C4-2B (cell line): ENCODE results near the gene HACD2.

Experiments
- H3K27ac ChIP-seq: fragments of 450-650 bp; 2 replicates; pipeline ENCODE4 v1.5.1; 2017
- ZFX ChIP-seq: fragments of 450-650 bp; IDR thresholded peaks from 2 replicates; pipeline ENCODE4 v1.6.1; 2017
- TF ChIP-seq, protein P1 (sequence below): fragments of 450-650 bp; conservative IDR thresholded peaks from 2 replicates; pipeline ENCODE4 v1.5.1; 2017; ENCODE audit warnings: mild to moderate bottlenecking

The HACD2 gene

DNA sequence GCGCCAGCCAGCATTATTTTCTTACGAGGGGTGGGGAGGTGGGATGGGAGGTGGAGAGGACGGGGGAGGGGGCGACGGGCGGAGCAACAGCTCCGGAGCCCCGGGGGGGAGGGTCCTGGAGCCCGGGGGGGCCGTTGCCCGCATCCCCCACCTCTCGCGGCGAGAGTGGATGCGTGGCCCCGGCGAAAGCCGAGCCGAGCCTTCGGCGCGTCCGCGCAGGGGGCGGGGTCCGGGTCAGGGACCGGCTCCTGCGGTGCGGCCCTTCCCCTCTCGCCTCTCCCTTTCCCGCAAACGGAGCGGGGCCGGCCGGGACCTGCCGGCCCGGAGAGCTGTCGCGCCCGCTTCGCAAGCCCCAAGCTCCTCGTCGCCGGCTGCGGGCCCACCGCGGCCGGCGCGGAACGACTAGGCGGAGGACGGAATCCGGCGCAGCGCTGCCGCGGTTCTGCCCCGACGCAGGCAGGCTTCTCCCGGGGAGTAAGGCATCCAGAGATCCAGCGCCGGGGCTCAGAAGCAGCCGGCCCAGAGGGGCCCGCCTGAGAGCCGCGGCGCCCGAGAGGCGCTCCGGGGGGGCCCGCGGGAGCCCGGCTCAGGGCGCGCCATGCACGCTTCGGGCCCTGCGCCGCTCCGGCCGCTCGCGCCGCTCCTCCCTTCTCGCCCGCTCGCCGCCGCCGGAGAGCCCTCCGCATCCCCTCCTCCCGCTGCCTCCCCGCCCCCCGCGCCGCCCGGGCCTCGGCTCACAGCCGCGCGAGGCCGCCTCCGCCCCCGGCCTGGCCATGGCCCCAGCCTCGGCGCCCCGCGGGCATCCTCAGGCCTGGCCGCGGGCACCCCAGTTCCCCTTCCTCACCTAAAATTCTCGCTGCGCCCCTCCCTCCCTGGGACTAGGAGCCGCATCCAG, 135.5 kb downstream of the HACD2 start:
- TF ChIP-seq, protein P1, sequence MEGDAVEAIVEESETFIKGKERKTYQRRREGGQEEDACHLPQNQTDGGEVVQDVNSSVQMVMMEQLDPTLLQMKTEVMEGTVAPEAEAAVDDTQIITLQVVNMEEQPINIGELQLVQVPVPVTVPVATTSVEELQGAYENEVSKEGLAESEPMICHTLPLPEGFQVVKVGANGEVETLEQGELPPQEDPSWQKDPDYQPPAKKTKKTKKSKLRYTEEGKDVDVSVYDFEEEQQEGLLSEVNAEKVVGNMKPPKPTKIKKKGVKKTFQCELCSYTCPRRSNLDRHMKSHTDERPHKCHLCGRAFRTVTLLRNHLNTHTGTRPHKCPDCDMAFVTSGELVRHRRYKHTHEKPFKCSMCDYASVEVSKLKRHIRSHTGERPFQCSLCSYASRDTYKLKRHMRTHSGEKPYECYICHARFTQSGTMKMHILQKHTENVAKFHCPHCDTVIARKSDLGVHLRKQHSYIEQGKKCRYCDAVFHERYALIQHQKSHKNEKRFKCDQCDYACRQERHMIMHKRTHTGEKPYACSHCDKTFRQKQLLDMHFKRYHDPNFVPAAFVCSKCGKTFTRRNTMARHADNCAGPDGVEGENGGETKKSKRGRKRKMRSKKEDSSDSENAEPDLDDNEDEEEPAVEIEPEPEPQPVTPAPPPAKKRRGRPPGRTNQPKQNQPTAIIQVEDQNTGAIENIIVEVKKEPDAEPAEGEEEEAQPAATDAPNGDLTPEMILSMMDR = no peak
- TF ChIP-seq ZFX = no peak
- H3K27ac ChIP-seq = no peak overlapping the region

- H3K27ac ChIP-seq = no peak within 1 kb of the TSS
- no peak for TF ChIP-seq ZFX
- TF ChIP-seq, protein P1 = no peak
These were observed 136.2 kb downstream of the HACD2 start, which contains the start of gene ADCY5 for GRCh38 chr3:123448536-123449101. Gene ADCY5 (minus strand): TSS chr3:123449090. CDS start chr3:123448545, 545 bp downstream.

DNA sequence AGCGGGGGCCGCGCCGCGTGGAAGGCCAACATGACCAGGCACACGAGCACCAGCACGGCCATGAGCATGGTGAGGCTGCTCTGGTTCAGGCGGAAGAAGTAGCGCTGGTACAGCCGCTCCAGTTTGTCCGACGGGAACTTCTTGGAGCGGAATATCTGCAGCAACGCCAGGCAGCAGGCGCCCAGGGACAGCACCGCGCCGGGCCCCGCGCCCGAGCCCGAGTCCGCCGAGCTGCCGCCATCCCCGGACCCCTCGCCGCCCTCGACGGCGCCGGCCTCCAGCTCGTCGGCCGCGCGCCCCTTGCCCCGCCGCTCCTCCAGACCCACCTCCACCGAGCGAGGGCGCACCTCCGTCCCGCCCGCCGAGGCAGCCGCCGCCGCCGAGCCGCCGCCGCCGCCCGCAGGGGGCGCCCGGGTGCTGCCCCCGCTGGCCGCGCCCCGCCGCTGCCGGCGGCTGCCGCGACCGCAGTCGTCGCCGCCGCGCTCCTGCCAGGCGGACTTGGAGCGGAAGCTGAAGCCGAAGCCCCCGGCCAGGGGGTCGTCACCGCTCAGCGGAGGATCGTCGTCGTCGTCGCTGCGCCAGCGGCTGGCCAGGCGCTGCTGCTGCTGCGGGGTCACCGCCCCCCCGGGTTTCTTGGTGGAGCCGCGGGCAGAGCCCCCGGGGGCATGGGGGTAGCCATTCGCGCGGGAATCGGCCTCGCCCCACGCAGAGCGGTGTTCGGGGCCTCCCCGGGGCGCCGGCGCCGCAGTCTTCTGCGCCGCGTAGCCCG, 136.9 kb downstream of the HACD2 start:
- no peak for TF ChIP-seq ZFX
- TF ChIP-seq, protein P1 = no peak
- H3K27ac ChIP-seq = no peak overlapping the region

DNA sequence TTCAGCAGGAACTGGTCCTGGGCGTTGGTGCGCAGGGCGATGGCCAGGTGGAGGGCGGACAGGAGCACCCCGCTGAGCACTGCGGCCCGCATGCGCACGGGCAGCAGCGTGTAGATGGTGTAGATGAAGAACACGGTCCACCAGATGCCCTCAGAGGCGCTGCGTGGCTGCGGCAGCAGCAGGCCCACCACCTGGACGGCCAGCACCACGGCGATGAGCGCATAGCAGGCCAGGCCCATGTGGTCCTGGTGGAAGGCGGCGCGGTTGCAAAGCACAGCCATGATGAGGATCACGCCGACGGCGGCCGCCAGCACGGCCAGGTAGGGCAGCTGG, 137.5 kb downstream of the HACD2 start:
- TF ChIP-seq, protein P1 = no peak
- TF ChIP-seq ZFX = no peak
- H3K27ac ChIP-seq = no peak overlapping the region

- H3K27ac ChIP-seq = no peak overlapping the region
- TF ChIP-seq ZFX = no peak
- TF ChIP-seq, protein P1 = no peak
These were observed 138.2 kb downstream of the HACD2 start for GRCh38 chr3:123446610-123447109.

DNA sequence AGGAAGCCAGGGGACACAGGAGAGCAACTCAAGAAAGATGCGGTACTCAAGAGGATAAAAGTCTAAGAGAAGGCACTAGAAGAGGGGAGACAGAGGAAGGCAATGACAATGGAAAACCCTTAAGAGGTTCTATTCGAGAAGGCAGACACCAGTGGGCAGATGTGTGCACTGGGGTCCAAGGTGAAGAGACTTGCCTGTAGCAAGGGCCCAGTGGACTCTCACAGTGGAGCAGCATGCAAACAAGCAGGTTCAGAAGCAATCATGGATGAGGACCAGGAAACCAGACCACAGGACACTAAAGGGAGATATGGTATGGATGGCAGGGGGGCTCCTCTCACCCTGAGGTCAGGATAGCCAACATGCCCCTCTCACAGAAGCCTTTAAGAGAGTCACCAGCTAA, 138.6 kb downstream of the HACD2 start:
- TF ChIP-seq ZFX = no peak
- TF ChIP-seq, protein P1 = no peak

More for the DNA sequence above, 138.6 kb downstream of the HACD2 start:
- no peak overlapping the region for H3K27ac ChIP-seq
